ENCODE measurements around the gene LRRC56.

GRCh38 chr11:573146-573759, 35.9 kb downstream of the LRRC56 start:
- TF ChIP-seq EZH2phosphoT487 (IDR thresholded peaks at IDR 0.05; ENCODE audit: insufficient read depth, low read depth) (no peak), EZH2 (IDR thresholded peaks at IDR 0.05; ENCODE audit: insufficient read depth, poor library complexity, severe bottlenecking) (no peak)
